Neuronal stem cell (in vitro differentiated cells): Measurements from ENCODE around the gene STOX1.
"Not testable (repeated sequence)": the region's sequence is repeated elsewhere in the genome, so short reads cannot be mapped to it uniquely, and the experiment has no call there.

Source experiments
- DNase-seq: peaks from one replicate; pipeline ENCODE4 v3.0.0-alpha.2; 2013; ENCODE audit warnings: low spot score
- H2AFZ ChIP-seq: one replicate; pipeline ENCODE4 v1.6.1; 2013; ENCODE audit warnings: mild to moderate bottlenecking, low read length, inconsistent platforms
- H2AK5ac ChIP-seq: 2 replicates; pipeline ENCODE4 v1.6.1; 2013; ENCODE audit warnings: low read depth, mild to moderate bottlenecking, inconsistent platforms, low read length, moderate library complexity, mixed read lengths
- H2BK120ac ChIP-seq: 2 replicates; pipeline ENCODE4 v1.6.1; 2013; ENCODE audit warnings: low read depth, mild to moderate bottlenecking, inconsistent platforms, low read length, moderate library complexity, mixed read lengths
- H2BK12ac ChIP-seq: one replicate; pipeline ENCODE4 v1.6.1; 2013; ENCODE audit warnings: low read length, inconsistent platforms
- H2BK15ac ChIP-seq: 2 replicates; pipeline ENCODE4 v1.6.1; 2013; ENCODE audit warnings: mild to moderate bottlenecking, low read length, inconsistent platforms, mixed read lengths
- H2BK5ac ChIP-seq: one replicate; pipeline ENCODE4 v1.6.1; 2013; ENCODE audit warnings: inconsistent platforms, mild to moderate bottlenecking, low read length, moderate library complexity
- H3K14ac ChIP-seq: one replicate; pipeline ENCODE4 v1.6.1; 2013; ENCODE audit warnings: low read length, inconsistent platforms
- H3K18ac ChIP-seq: 2 replicates; pipeline ENCODE4 v1.6.1; 2013; ENCODE audit warnings: low read length, inconsistent platforms
- H3K23ac ChIP-seq: 2 replicates; pipeline ENCODE4 v1.6.1; 2013; ENCODE audit warnings: low read depth, mild to moderate bottlenecking, mixed read lengths, low read length, inconsistent platforms; ENCODE audit not compliant: poor library complexity
- H3K27ac ChIP-seq: replicated peaks from 3 replicates; pipeline ENCODE4 v1.5.1; 2013; ENCODE audit warnings: low read length, inconsistent platforms
- H3K27me3 ChIP-seq, 3 experiments: 2 replicates each; pipeline ENCODE4 v1.6.1; 2013; ENCODE audit warnings: low read length in 3 of 3, mild to moderate bottlenecking in 2 of 3, inconsistent platforms in 1 of 3, low read depth in 1 of 3, mixed read lengths in 1 of 3, moderate library complexity in 1 of 3; ENCODE audit not compliant: control insufficient read depth in 3 of 3, insufficient read depth in 3 of 3
- H3K36me3 ChIP-seq, 2 donors: replicated peaks in 1 of 2; 2 replicates each; pipeline ENCODE4 v1.6.1; 2013; ENCODE audit warnings: low read length in 2 of 2; ENCODE audit not compliant: control insufficient read depth in 2 of 2, insufficient read depth in 2 of 2
- H3K4ac ChIP-seq: 2 replicates; pipeline ENCODE4 v1.6.1; 2013; ENCODE audit warnings: inconsistent platforms, mild to moderate bottlenecking, low read length, moderate library complexity
- H3K4me1 ChIP-seq, 2 donors: 1 replicate in 1 of 2; 2 replicates in 1 of 2; pipeline ENCODE4 v1.6.1; 2013; ENCODE audit warnings: low read length in 2 of 2, low read depth in 1 of 2; ENCODE audit not compliant: control insufficient read depth in 2 of 2, insufficient read depth in 1 of 2
- H3K4me2 ChIP-seq: one replicate; pipeline ENCODE4 v1.6.1; 2013; ENCODE audit warnings: mild to moderate bottlenecking, low read length, inconsistent platforms; ENCODE audit not compliant: insufficient read depth, poor library complexity, severe bottlenecking
- H3K4me3 ChIP-seq, 2 donors: 2 replicates each; pipeline ENCODE4 v1.5.1; 2013; ENCODE audit warnings: low read length in 2 of 2, mild to moderate bottlenecking in 2 of 2, inconsistent platforms in 1 of 2, moderate library complexity in 1 of 2
- H3K79me1 ChIP-seq: one replicate; pipeline ENCODE4 v1.6.1; 2013; ENCODE audit warnings: low read depth, mild to moderate bottlenecking, inconsistent platforms, low read length, moderate library complexity
- H3K9ac ChIP-seq: one replicate; pipeline ENCODE4 v1.6.1; 2013; ENCODE audit warnings: mild to moderate bottlenecking, low read depth, low read length, inconsistent platforms; ENCODE audit not compliant: poor library complexity
- H3K9me3 ChIP-seq, 2 donors: replicated peaks in 1 of 2; 2 replicates each; pipeline versions ENCODE3 to v1.6.1; 2013; ENCODE audit warnings: low read length in 2 of 2, mild to moderate bottlenecking in 2 of 2, inconsistent platforms in 1 of 2, low read depth in 1 of 2, mixed read lengths in 1 of 2, moderate library complexity in 1 of 2; ENCODE audit not compliant: control insufficient read depth in 2 of 2, insufficient read depth in 1 of 2
- H4K8ac ChIP-seq: one replicate; pipeline ENCODE4 v1.6.1; 2013; ENCODE audit warnings: low read depth, mild to moderate bottlenecking, inconsistent platforms, low read length, moderate library complexity
- H4K91ac ChIP-seq: one replicate; pipeline ENCODE4 v1.6.1; 2013; ENCODE audit warnings: low read length, low read depth, mild to moderate bottlenecking, inconsistent platforms; ENCODE audit not compliant: poor library complexity
- WGBS, 2 donors: extraction: QIAGEN DNeasy Blood & Tissue Kit; methylation state at CpG; one replicate each; pipeline ENCODE4 v1.1.7; 2013; ENCODE audit warnings: missing lambda C conversion rate in 2 of 2, mixed read lengths in 1 of 2; ENCODE audit not compliant: insufficient read length in 2 of 2, insufficient replicate concordance in 1 of 2; ENCODE audit errors: extremely low coverage in 2 of 2; 5-methylcytosine and 5-hydroxymethylcytosine counted together

STOX1 gene

DNA sequence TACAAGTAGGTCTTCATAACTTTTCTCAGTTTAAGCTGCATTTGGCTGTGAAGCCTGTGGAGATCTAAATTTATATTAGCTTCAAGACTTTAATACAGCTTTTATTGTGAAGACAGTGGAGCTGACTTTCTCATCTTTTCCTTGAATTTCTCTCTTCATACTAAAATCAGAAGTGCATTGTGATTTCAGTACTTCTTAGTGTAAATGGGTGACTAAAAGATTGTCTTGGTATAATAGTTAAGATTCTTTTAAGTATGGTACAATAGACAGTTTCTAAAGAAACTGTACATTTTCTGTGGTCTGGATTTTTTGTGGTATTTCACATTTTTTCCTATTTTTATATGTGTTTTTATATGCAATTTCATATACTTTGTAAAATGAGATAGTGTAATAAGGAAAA is 107.7 kb downstream of the STOX1 start:
- H3K23ac ChIP-seq, result no peak overlapping the region
- no peaks in the 10 kb centered on the region for H3K9me3 ChIP-seq
- H3K79me1 ChIP-seq, result no peaks in the 10 kb centered on the region
- H2BK5ac ChIP-seq, result no peak overlapping the region
- no peak overlapping the region for H4K91ac ChIP-seq
- peaks cover 10 to 95% of the 10 kb centered on the region in 2 donors for H3K36me3 ChIP-seq
- no peak overlapping the region for H3K4me3 ChIP-seq
- no peaks in the 10 kb centered on the region for H3K4me1 ChIP-seq
- H3K4ac ChIP-seq, result no peak overlapping the region
- H2BK120ac ChIP-seq, result no peak overlapping the region
- H3K4me2 ChIP-seq, result no peak overlapping the region
- H3K18ac ChIP-seq, result no peak overlapping the region
- H2BK12ac ChIP-seq, result no peak overlapping the region
- no peak overlapping the region for H4K8ac ChIP-seq
- no peak overlapping the region for H2BK15ac ChIP-seq
- H2AFZ ChIP-seq, result no peak overlapping the region
- no peak overlapping the region for H2AK5ac ChIP-seq
- no peaks in the 10 kb centered on the region for H3K27me3 ChIP-seq
- no peak overlapping the region for H3K9ac ChIP-seq
- H3K27ac ChIP-seq, result no peak overlapping the region
- DNase-seq, result no peak
- no peak overlapping the region for H3K14ac ChIP-seq

DNA sequence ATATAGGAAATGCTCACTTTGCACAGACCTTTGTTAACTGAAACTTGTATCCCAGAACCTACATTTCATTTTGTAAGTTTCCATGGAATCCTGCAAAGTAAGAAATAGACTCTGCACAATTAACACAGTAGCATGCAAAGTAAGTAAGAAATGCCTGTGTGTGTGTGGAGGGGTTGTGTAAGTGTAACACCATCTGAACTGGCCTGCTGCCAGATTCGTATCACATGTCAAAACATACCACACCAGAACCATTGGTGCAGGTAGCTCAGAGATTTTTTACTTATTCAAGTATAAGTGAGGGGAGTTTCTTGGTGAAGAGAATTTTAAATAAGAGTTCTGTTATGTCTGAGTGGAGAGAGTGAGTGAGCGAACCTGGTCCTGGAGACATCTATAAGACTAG is 110.8 kb downstream of the STOX1 start:
- Histone ChIP-seq H3K79me1 (no peaks in the 10 kb centered on the region), H3K9ac (no peak overlapping the region), H3K27me3 (no peaks in the 10 kb centered on the region), H3K9me3 (no peaks in the 10 kb centered on the region), H3K23ac (no peak overlapping the region), H2AK5ac (no peak overlapping the region), H2BK15ac (no peak overlapping the region), H2BK5ac (no peak overlapping the region), H3K4me1 (no peaks in the 10 kb centered on the region), H3K4me3 (no peak overlapping the region), H3K27ac (no peak overlapping the region), H3K36me3 (peaks cover 8 to 95% of the 10 kb centered on the region in 2 donors), H4K91ac (no peak overlapping the region), H2BK12ac (no peak overlapping the region), H2AFZ (no peak overlapping the region), H3K14ac (no peak overlapping the region), H4K8ac (no peak overlapping the region), H3K4me2 (no peak overlapping the region), H2BK120ac (no peak overlapping the region), H3K4ac (no peak overlapping the region), H3K18ac (no peak overlapping the region)
- WGBS, 2 donors, result no CpG with 5 or more reads among the region's 2 CpGs
- no peak for DNase-seq

- Histone ChIP-seq H3K23ac (no peak overlapping the region), H3K4me2 (no peak overlapping the region), H3K36me3 (peaks cover 8 to 96% of the 10 kb centered on the region in 2 donors), H2BK12ac (no peak overlapping the region), H2AFZ (no peak overlapping the region), H3K4ac (no peak overlapping the region), H3K27me3 (no peaks in the 10 kb centered on the region), H2BK120ac (no peak overlapping the region), H3K14ac (no peak overlapping the region), H2AK5ac (no peak overlapping the region), H3K9ac (no peak overlapping the region), H3K27ac (no peak overlapping the region), H3K18ac (no peak overlapping the region), H4K91ac (no peak overlapping the region), H3K79me1 (no peaks in the 10 kb centered on the region), H2BK5ac (no peak overlapping the region), H3K4me1 (no peaks in the 10 kb centered on the region), H2BK15ac (no peak overlapping the region), H3K9me3 (no peaks in the 10 kb centered on the region), H3K4me3 (no peak overlapping the region), H4K8ac (no peak overlapping the region)
- WGBS, 2 donors, result no CpG with 5 or more reads among the region's 2 CpGs
- DNase-seq, result no peak
These were observed 111.6 kb downstream of the STOX1 start for GRCh38 chr10:68938884-68939283.

DNA sequence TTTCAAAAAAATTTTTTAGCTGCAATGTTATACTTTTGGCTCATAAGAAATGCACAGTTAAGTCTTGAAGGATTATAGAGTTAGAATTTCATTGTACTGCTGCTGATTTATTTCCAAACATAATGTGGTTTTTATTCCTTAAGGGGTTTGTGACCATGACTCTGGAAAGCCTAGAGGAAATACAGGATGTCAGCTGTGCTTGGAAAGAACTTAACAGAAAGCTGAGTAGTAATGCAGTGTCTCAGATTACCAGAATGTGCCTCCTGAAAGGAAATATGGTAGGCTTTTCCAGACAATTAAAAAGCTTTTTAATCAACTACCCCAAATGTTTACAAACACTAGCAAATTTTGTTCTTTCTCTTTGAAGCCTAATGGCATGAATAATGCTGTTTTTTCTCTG is 113.6 kb downstream of the STOX1 start:
- H3K27me3 ChIP-seq, H3K23ac ChIP-seq, H3K4me1 ChIP-seq, H3K4ac ChIP-seq, H2BK12ac ChIP-seq, H3K9ac ChIP-seq, H3K4me2 ChIP-seq, H4K8ac ChIP-seq, H3K4me3 ChIP-seq, H2BK120ac ChIP-seq, H3K9me3 ChIP-seq, DNase-seq, H3K14ac ChIP-seq, H2BK5ac ChIP-seq, H3K79me1 ChIP-seq, H2AK5ac ChIP-seq, H3K18ac ChIP-seq, H4K91ac ChIP-seq, H3K27ac ChIP-seq, H2BK15ac ChIP-seq, H2AFZ ChIP-seq: not testable (repeated sequence)
- peaks cover 8 to 95% of the 10 kb centered on the region in 2 donors for H3K36me3 ChIP-seq
